ENCODE results near the gene AK5.

The AK5 gene

DNA sequence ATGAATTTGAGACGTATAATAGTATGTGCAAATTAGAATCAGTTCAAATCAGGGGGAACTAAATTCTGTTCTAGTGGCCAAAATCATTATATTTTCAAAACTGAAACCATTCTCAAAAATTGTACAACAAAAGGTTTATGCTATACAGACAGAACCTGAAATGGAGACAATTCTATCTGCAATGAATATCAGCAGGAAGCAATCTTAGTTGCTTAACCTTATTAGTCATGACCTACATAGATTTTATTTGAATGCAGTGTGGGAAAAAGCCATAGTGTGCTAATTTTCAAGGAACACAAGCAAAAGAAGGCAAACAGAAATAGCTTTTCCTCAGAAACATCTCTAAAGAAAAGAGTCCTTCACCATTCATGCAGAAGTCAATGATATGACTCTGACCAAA lies 6.5 kb downstream of the AK5 start:
- DNase-seq: peak; percentile 9

DNA sequence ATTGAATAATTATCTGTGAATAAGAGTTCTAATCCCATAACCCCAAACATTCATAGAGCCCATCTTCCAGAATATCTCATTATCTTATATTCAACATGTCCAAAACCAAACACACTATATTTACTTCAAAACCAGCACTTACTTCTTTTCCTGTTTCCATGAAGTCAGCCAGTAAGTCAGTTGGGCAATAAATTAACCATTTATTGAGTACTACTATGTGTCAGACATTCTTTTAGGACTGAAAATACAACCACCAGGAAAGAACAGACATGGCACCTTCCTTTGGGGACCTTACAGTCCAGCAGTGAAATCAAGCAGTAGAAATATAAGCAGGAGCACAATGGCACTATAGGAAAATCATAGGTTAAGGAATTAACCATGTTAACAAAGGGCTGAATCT lies 8.8 kb downstream of the AK5 start:
- no peak for DNase-seq

GRCh38 chr1:77292551-77292950 lies 10.7 kb downstream of the AK5 start:
- no peak for DNase-seq

GRCh38 chr1:77300566-77300965 lies 18.7 kb downstream of the AK5 start:
- DNase-seq: no peak

DNA sequence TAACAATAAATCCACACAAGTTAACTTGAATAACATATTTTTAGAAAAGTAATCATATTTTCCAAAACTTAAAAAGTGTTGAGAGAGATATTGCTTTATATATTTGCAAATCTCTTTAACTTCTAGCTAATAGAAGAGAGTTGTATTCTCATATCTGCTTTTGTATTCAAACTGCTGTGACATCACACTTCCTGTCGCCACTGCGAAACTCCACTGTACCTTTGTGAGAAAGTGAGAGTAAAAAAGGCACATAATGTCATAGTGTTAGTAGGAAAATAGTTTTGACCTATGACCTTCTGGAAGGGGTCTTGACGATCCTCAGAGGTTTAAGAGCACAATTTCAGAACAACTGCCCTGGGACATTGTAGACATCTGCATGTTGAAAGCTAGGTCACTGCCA lies 21.6 kb downstream of the AK5 start:
- DNase-seq: no peak

GRCh38 chr1:77308889-77309621 lies 27.2 kb downstream of the AK5 start:
- no peak for DNase-seq

- DNase-seq: no peak
These were observed 29.1 kb downstream of the AK5 start for GRCh38 chr1:77310924-77311323.

GRCh38 chr1:77312364-77312763 lies 30.5 kb downstream of the AK5 start:
- DNase-seq: peak; percentile 14

DNA sequence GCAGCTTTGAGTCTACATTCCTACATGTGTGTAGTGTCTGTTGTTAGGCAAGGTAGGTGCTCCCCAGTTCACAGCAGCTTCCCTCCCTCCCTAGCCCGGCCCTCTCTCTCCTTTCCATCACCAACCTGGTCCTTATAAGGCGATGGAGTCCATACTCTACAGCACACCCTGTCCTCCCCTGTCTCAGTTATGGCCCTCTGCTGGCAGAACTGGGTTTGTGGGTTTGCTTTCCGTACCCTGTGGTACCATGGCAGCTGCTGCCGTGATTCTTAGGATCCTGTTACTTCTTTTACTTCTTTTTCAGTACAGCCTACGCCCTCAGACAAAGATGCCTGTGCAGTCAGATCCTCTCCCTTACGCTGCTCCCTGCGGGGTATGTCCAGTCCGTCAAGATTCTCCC lies 31.7 kb downstream of the AK5 start:
- DNase-seq: peak; percentile 7

DNA sequence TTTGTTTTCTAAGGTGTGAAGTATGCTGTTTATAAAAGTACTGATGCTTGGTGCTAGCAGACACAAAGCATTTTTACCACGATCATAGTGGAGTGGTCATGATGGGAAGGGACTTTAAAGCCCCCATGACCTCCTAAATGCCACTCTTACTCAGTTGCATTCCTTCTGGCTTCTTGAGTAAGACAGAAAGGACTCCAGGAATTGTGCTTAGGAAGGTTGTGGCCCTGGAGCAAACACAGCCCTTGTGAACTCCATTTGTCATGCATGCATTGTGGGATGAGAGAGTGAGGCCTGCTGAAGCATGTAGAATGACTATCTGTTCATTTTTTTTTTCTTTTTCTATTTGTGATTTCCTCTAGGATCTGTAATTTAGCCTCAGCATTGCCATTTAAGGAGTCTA lies 34.2 kb downstream of the AK5 start:
- DNase-seq: peak; percentile 61

- peak; percentile 4 for DNase-seq
These were observed 35.1 kb downstream of the AK5 start for GRCh38 chr1:77316966-77317365.

- peak; percentile 6 for DNase-seq
These were observed 37.4 kb downstream of the AK5 start for GRCh38 chr1:77319036-77319705.

DNA sequence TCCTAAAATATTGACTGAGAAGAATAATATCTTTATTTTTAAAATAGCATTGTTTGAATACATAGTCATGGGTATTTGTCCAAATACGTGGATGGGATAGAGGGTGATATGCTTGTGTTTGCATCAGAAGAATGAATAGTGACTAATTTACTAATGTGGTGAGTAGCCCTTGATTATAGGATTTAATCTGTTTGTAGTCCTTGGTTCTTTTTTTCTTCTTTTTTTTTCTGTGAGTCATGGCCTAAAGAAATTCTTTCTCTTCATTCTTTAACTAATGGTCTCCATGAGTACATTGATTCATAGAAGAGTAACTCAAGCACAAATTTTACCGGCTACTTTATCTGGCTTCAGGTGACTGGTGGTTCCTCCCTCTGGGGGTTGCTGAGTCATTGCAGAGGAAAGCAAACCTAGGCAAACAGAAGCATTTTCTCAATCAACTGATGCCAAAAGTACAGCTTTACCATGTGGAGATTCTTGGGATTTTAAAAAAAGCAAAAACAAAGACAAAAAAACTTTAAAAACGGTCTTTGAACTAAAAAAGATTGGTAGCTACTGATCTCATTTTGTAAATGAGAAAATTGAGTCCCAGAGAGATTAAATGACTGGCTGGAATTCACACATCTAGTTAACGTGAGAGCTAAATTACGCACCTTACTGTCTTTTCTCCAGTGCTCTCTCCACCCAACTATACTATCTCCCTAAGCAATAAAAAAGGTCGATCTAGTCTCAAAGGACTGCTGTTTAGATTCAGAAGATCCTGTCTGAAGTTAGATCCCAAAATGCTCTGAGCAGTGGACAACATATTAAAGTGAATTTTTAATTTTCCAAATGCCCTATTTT lies 40.5 kb downstream of the AK5 start:
- peak; percentile 90 for DNase-seq

GRCh38 chr1:77333501-77333900 lies 51.7 kb downstream of the AK5 start:
- no peak for DNase-seq

- DNase-seq: peak; percentile 32
These were observed 54.9 kb downstream of the AK5 start for GRCh38 chr1:77336729-77337128.

DNA sequence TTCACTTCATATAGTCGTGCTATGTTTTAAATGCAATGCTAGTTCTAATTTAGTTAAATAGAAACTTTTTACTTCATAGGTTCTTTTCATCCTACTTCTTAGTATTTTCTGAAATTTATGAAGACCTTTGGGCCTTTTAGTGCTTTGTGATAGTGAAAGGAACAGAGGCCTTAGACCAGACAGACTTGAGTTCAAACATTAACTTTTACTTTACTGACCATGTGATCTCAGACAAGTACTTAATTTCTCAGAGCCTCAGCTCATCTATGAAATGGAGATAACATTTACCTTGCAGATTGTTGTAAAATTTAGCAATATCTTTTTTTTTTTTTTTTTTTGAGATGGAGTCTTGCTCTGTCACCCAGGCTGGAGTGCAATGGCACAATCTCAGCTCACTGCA lies 57.5 kb downstream of the AK5 start:
- DNase-seq: no peak

DNA sequence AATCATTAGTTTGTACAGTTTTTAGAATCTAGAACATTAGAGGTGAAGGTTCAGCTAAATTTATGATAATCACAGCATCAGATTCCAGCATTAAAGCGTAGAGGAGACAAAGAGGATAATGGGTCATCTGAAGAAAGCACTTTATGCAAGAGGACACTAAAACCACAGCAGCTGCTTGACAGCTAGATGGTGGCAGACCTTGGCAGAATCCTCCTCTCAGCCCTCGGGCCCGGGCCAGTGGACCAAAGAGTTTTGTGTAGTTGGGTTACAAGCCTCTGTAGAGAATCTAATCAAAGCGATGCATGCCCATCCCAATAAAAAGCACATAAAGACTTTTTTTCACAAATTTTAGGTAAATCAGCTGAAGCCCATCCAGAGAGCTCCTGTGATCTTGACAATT lies 59.4 kb downstream of the AK5 start:
- no peak for DNase-seq

GRCh38 chr1:77342745-77343144 lies 60.9 kb downstream of the AK5 start:
- DNase-seq: no peak

- DNase-seq: peak; percentile 92
These were observed 65.8 kb downstream of the AK5 start for GRCh38 chr1:77347646-77348045.

- no peak for DNase-seq
These were observed 66.7 kb downstream of the AK5 start for GRCh38 chr1:77348549-77348948.

DNA sequence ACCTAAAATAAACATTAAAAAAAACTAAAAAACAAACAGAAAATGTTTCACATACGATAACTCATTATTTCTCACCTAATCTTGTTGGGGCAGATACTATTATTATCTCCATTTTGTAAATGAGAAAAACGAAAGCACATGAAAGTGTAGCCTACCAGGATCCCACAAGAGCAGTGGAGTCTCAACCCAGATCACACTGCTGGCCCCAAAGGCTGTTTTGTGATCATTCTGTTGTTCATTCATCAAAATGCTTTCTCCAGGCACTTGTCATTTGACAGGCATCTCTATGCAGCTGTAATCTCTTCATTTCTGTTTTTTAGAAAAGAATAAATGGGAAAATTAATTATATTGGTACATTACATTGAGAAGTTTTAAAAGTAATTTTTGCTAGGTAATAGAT lies 67.5 kb downstream of the AK5 start:
- DNase-seq: no peak

- DNase-seq: no peak
These were observed 68.4 kb downstream of the AK5 start for GRCh38 chr1:77350012-77350770.

GRCh38 chr1:77354536-77354935 lies 72.7 kb downstream of the AK5 start:
- no peak for DNase-seq

All from fibroblast of skin of abdomen (primary cell).